Gastroesophageal sphincter (tissue), 4 donors: Measurements from ENCODE around the gene SOCS3. TPM values are rescaled to one million over a fixed set of nuclear protein-coding genes. Genes with fewer than 3 reads are reported as not detected.

Experiments used
- ATAC-seq: fragments of 150-250 bp; one replicate; pipeline ENCODE4 v1.9.1; 2016; ENCODE audit warnings: mild to moderate bottlenecking, moderate library complexity
- H3K27ac ChIP-seq, 4 donors: fragments of 200-600 bp; sonication (generic) in 3 of 4; 1 replicate in 3 of 4; 2 replicates in 1 of 4; pipeline ENCODE4 v1.5.1; 2016 to 2019
- H3K27me3 ChIP-seq: fragments of 200-600 bp; sonication (generic); one replicate; pipeline ENCODE4 v1.5.1; 2019
- H3K36me3 ChIP-seq, 2 donors: fragments of 200-600 bp; sonication (generic); one replicate each; pipeline ENCODE4 v1.5.1; 2019; ENCODE audit warnings: control low read depth in 1 of 2
- H3K4me1 ChIP-seq, 3 donors: fragments of 200-600 bp; sonication (generic); 1 replicate in 2 of 3; 2 replicates in 1 of 3; pipeline ENCODE4 v1.5.1; 2016 to 2019; ENCODE audit warnings: control low read depth in 2 of 3
- H3K4me3 ChIP-seq, 2 donors: fragments of 200-600 bp; sonication (generic); one replicate each; pipeline ENCODE4 v1.5.1; 2019; ENCODE audit warnings: mild to moderate bottlenecking in 1 of 2, moderate library complexity in 1 of 2
- H3K9me3 ChIP-seq, 3 donors: fragments of 200-600 bp; sonication (generic); one replicate each; pipeline ENCODE4 v1.5.1; 2017 to 2019; ENCODE audit warnings: control low read depth in 2 of 3
- CTCF ChIP-seq, 4 experiments: fragments of 200-600 bp in 2 of 4; fragments of 450-650 bp in 2 of 4; sonication (generic) in 1 of 4; IDR thresholded peaks; one replicate each; pipeline ENCODE4 v1.5.1; 2017 to 2019; ENCODE audit warnings: antibody characterized with exemption in 4 of 4, mild to moderate bottlenecking in 2 of 4, moderate library complexity in 2 of 4
- EP300 ChIP-seq: sonication (generic); formaldehyde crosslinking; IDR thresholded peaks from one replicate; pipeline ENCODE4 v1.6.1; 2017; ENCODE audit warnings: antibody characterized with exemption, mild to moderate bottlenecking
- POLR2A ChIP-seq, 2 donors: fragments of 450-650 bp; IDR thresholded peaks; one replicate each; pipeline ENCODE4 v1.6.1; 2017; ENCODE audit warnings: antibody characterized with exemption in 2 of 2, mild to moderate bottlenecking in 2 of 2, moderate library complexity in 1 of 2
- POLR2AphosphoS5 ChIP-seq: sonication (generic); formaldehyde crosslinking; IDR thresholded peaks from one replicate; pipeline ENCODE4 v1.6.1; 2017; ENCODE audit warnings: antibody characterized with exemption
- WGBS, 2 donors: methylation state at CpG; one replicate each; pipeline ENCODE4 v1.1.5; 2018; ENCODE audit warnings: low coverage in 1 of 2; 5-methylcytosine and 5-hydroxymethylcytosine counted together
- total RNA-seq, 4 donors: library from RNA; depleted of rRNA; stranded (reverse); fragments of >200 nt; gene quantifications; one replicate each; pipeline ENCODE4 v1.1.0, GENCODE V29; 2016

Gene SOCS3
- total RNA-seq, 4 donors from 2014 or later = 11.5 to 423 (median 38.2) TPM

GRCh38 chr17:78359321-78359996 is 418 bp downstream of the SOCS3 start:
- peak overlapping the region; percentile 49 to 57 for H3K4me3 ChIP-seq
- no peaks in the 10 kb centered on the region for H3K9me3 ChIP-seq
- ATAC-seq = peak; percentile 4
- H3K4me1 ChIP-seq = peaks cover 8 to 59% (median 29%) of the 10 kb centered on the region in 3 donors
- peak overlapping the region; percentile 86 to 96 (median 90) for H3K27ac ChIP-seq
- TF ChIP-seq EP300 = no peak
- peak in 1 of 4 experiments; percentile 44 for TF ChIP-seq CTCF (IDR thresholded peaks at IDR 0.05)
- peak; percentile 82 for TF ChIP-seq POLR2AphosphoS5
- no peak for TF ChIP-seq POLR2A (IDR thresholded peaks at IDR 0.05)
- H3K27me3 ChIP-seq = no peaks in the 10 kb centered on the region
- H3K36me3 ChIP-seq = peaks cover 0 to 26% of the 10 kb centered on the region in 2 donors
- WGBS, 2 donors = 10% methylated on average over 2 of the region's 70 CpGs; no CpG with 5 or more reads in 1 of the 2 donors

- Histone ChIP-seq H3K27me3 (no peaks in the 10 kb centered on the region), H3K9me3 (no peaks in the 10 kb centered on the region), H3K4me1 (peaks cover 8 to 67% (median 33%) of the 10 kb centered on the region in 3 donors), H3K36me3 (peaks cover 0 to 26% of the 10 kb centered on the region in 2 donors), H3K4me3 (peak overlapping the region; percentile 49 to 57), H3K27ac (peak overlapping the region; percentile 86 to 96 (median 90))
- TF ChIP-seq POLR2A (IDR thresholded peaks at IDR 0.05) = peak in 1 of 2 donors; percentile 28
- TF ChIP-seq CTCF (IDR thresholded peaks at IDR 0.05) = no peak
- TF ChIP-seq POLR2AphosphoS5 = peak; percentile 47
- ATAC-seq = no peak
- no CpG with 5 or more reads among the region's 72 CpGs for WGBS, 2 donors
These were observed 1.1 kb downstream of the SOCS3 start for GRCh38 chr17:78358538-78359320.

GRCh38 chr17:78357672-78358537 is 2.0 kb downstream of the SOCS3 start:
- no peaks in the 10 kb centered on the region for H3K9me3 ChIP-seq
- TF ChIP-seq POLR2AphosphoS5 = peak; percentile 34
- no peak for TF ChIP-seq CTCF (IDR thresholded peaks at IDR 0.05)
- WGBS, 2 donors = 0 to 60% methylated on average over 1 to 7 of the region's 25 CpGs
- peak overlapping the region; percentile 2 to 96 (median 90) for H3K27ac ChIP-seq
- no peaks in the 10 kb centered on the region for H3K27me3 ChIP-seq
- no peak for ATAC-seq
- H3K4me3 ChIP-seq = peak overlapping the region; percentile 49 to 57
- peaks cover 0 to 26% of the 10 kb centered on the region in 2 donors for H3K36me3 ChIP-seq
- peaks cover 10 to 75% (median 38%) of the 10 kb centered on the region in 3 donors for H3K4me1 ChIP-seq

GRCh38 chr17:78357177-78357586 is 2.7 kb downstream of the SOCS3 start:
- peak overlapping the region in 1 of 2 donors; percentile 57 for H3K4me3 ChIP-seq
- no peak for ATAC-seq
- peaks cover 14 to 82% (median 43%) of the 10 kb centered on the region in 3 donors for H3K4me1 ChIP-seq

More at GRCh38 chr17:78357177-78357586, 2.7 kb downstream of the SOCS3 start:
- H3K27me3 ChIP-seq = no peaks in the 10 kb centered on the region
- 19 to 33% methylated on average over 4 to 5 of the region's 7 CpGs for WGBS, 2 donors
- H3K9me3 ChIP-seq = no peaks in the 10 kb centered on the region
- peak in 1 of 2 donors; percentile 42 for TF ChIP-seq POLR2A (IDR thresholded peaks at IDR 0.05)
- TF ChIP-seq POLR2AphosphoS5 = peak; percentile 74
- TF ChIP-seq CTCF (IDR thresholded peaks at IDR 0.05) = no peak
- peak overlapping the region; percentile 2 to 96 (median 90) for H3K27ac ChIP-seq
- H3K36me3 ChIP-seq = peaks cover 0 to 26% of the 10 kb centered on the region in 2 donors
